Measurements from ENCODE around the gene HLA-DRB1.
"Not testable (repeated sequence)": the region's sequence is repeated elsewhere in the genome, so short reads cannot be mapped to it uniquely, and the experiment has no call there.

HLA-DRB1 gene

GRCh38 chr6:32609391-32609730, 19.7 kb upstream of the HLA-DRB1 start:
- no peak for DNase-seq (ENCODE audit: low spot score)

- DNase-seq (ENCODE audit: low spot score), result no peak
These were observed 18.7 kb upstream of the HLA-DRB1 start for GRCh38 chr6:32608362-32608761.

GRCh38 chr6:32607988-32608298, 18.3 kb upstream of the HLA-DRB1 start:
- no peak for DNase-seq (ENCODE audit: low spot score)

GRCh38 chr6:32607263-32607987, 17.8 kb upstream of the HLA-DRB1 start:
- DNase-seq (ENCODE audit: low spot score), result peak; percentile 17

GRCh38 chr6:32604434-32604877, 14.8 kb upstream of the HLA-DRB1 start:
- peak; percentile 30 for DNase-seq (ENCODE audit: low spot score)

GRCh38 chr6:32603888-32604287, 14.2 kb upstream of the HLA-DRB1 start:
- no peak for DNase-seq (ENCODE audit: low spot score)

GRCh38 chr6:32603222-32603621, 13.6 kb upstream of the HLA-DRB1 start:
- no peak for DNase-seq (ENCODE audit: low spot score)

GRCh38 chr6:32602383-32602782, 12.7 kb upstream of the HLA-DRB1 start:
- no peak for DNase-seq (ENCODE audit: low spot score)

GRCh38 chr6:32597024-32597423, 7.4 kb upstream of the HLA-DRB1 start:
- no peak for DNase-seq (ENCODE audit: low spot score)

- DNase-seq (ENCODE audit: low spot score), result not testable (repeated sequence)
These were observed 1.1 kb upstream of the HLA-DRB1 start for GRCh38 chr6:32590713-32591112.

GRCh38 chr6:32588156-32588555, 1.5 kb downstream of the HLA-DRB1 start:
- no peak for DNase-seq (ENCODE audit: low spot score)

GRCh38 chr6:32583527-32583898, 6.1 kb downstream of the HLA-DRB1 start:
- DNase-seq (ENCODE audit: low spot score), result no peak

- no peak for DNase-seq (ENCODE audit: low spot score)
These were observed 8.1 kb downstream of the HLA-DRB1 start for GRCh38 chr6:32581315-32582095.

GRCh38 chr6:32580593-32580992, 9.1 kb downstream of the HLA-DRB1 start:
- no peak for DNase-seq (ENCODE audit: low spot score)

- DNase-seq (ENCODE audit: low spot score), result no peak
These were observed 10.7 kb downstream of the HLA-DRB1 start for GRCh38 chr6:32578962-32579361.

- DNase-seq (ENCODE audit: low spot score), result not testable (repeated sequence)
These were observed 12.2 kb downstream of the HLA-DRB1 start for GRCh38 chr6:32577493-32577892.

GRCh38 chr6:32576250-32576649, 13.4 kb downstream of the HLA-DRB1 start:
- DNase-seq (ENCODE audit: low spot score), result no peak

GRCh38 chr6:32570363-32570905, 19.2 kb downstream of the HLA-DRB1 start:
- DNase-seq (ENCODE audit: low spot score), result no peak

GRCh38 chr6:32568561-32568960, 21.1 kb downstream of the HLA-DRB1 start:
- DNase-seq (ENCODE audit: low spot score), result no peak

GRCh38 chr6:32566957-32567356, 22.7 kb downstream of the HLA-DRB1 start:
- no peak for DNase-seq (ENCODE audit: low spot score)

- no peak for DNase-seq (ENCODE audit: low spot score)
These were observed 24.1 kb downstream of the HLA-DRB1 start for GRCh38 chr6:32565511-32565910.

GRCh38 chr6:32562940-32563339, 26.7 kb downstream of the HLA-DRB1 start:
- no peak for DNase-seq (ENCODE audit: low spot score)

- no peak for DNase-seq (ENCODE audit: low spot score)
These were observed 29.9 kb downstream of the HLA-DRB1 start for GRCh38 chr6:32559747-32560146.
